HCT116 (cell line): ENCODE results near the gene GABRR2. TPM values are rescaled to one million over a fixed set of nuclear protein-coding genes. Genes with fewer than 3 reads are reported as not detected.

Experiments used
- ATAC-seq: fragments of 200-7000 bp; cut with Tn5 transposase; 2 replicates; pipeline ENCODE4 v1.9.1; 2020; ENCODE audit warnings: mild to moderate bottlenecking, moderate library complexity
- BruUV-seq: library from RNA; stranded (reverse); fragments of 400-500 nt; replicated peaks from 2 replicates; lab custom pipeline; 2021; lab: Mats Ljungman, UMichigan
- CTCF ChIA-PET: fragments of 300-600 bp; sonication (Branson Sonifier 250); formaldehyde crosslinking; loops from one replicate; lab custom pipeline; 2021; ENCODE audit warnings: antibody characterized with exemption; lab: Charles Lee
- POLR2A ChIA-PET: fragments of 300-600, 350-600 bp; sonication (Branson Sonifier 250); formaldehyde crosslinking; loops from one replicate; lab custom pipeline; 2021; ENCODE audit warnings: antibody characterized with exemption; lab: Charles Lee
- RAD21 ChIA-PET, 2 experiments: fragments of 300-600 bp; sonication (Branson Sonifier 250); formaldehyde crosslinking; loops; one replicate each; lab custom pipeline; 2023; ENCODE audit warnings: low total read pairs in 2 of 2; ENCODE audit not compliant: uncharacterized antibody in 2 of 2, unreplicated experiment in 2 of 2, low non-redundant PET in 1 of 2; lab: Charles Lee
- DNase-seq: peaks from one replicate; pipeline ENCODE4 v3.0.0-alpha.2; 2010; ENCODE audit warnings: low read depth, low spot score
- H2AFZ ChIP-seq: fragments of 200-600 bp; shearing (Covaris generic), sonication (generic); 2 replicates; pipeline ENCODE4 v1.6.1; 2017; ENCODE audit warnings: low read depth, mixed run types, mixed read lengths, antibody characterized with exemption, low read length; ENCODE audit not compliant: poor library complexity, severe bottlenecking
- H3K27ac ChIP-seq: 2 replicates; pipeline ENCODE4 v1.5.1; 2012; ENCODE audit warnings: low read depth, low read length
- H3K27me3 ChIP-seq: fragments of 200-600 bp; sonication (generic); 2 replicates; pipeline ENCODE4 v1.6.1; 2016; ENCODE audit warnings: mixed run types, low read length, mixed read lengths; ENCODE audit not compliant: insufficient read depth
- H3K36me3 ChIP-seq, 2 experiments: fragments of 200-500 bp in 1 of 2; fragments of 200-600 bp in 1 of 2; sonication (Bioruptor generic) in 1 of 2; sonication (generic) in 1 of 2; 2 replicates each; pipeline versions ENCODE4 v1.5.1 to v1.6.1; 2014 to 2016; ENCODE audit warnings: low read length in 2 of 2, inconsistent platforms in 1 of 2, mixed read lengths in 1 of 2, mixed run types in 1 of 2; ENCODE audit not compliant: insufficient read depth in 2 of 2, control insufficient read depth in 1 of 2
- H3K4me1 ChIP-seq, 2 experiments: fragments of 200-600 bp in 1 of 2; sonication (generic) in 1 of 2; 2 replicates each; pipeline versions ENCODE4 v1.5.1 to v1.6.1; 2012 to 2017; ENCODE audit warnings: low read length in 2 of 2, inconsistent platforms in 1 of 2, mild to moderate bottlenecking in 1 of 2, mixed read lengths in 1 of 2, mixed run types in 1 of 2, moderate library complexity in 1 of 2; ENCODE audit not compliant: insufficient read depth in 2 of 2, control insufficient read depth in 1 of 2
- H3K4me2 ChIP-seq: fragments of 200-600 bp; sonication (generic); 2 replicates; pipeline ENCODE4 v1.6.1; 2017; ENCODE audit warnings: mixed run types, low read length, mixed read lengths
- H3K4me3 ChIP-seq, 2 experiments: fragments of 200-600 bp in 1 of 2; sonication (generic) in 1 of 2; replicated peaks in 1 of 2; 2 replicates each; pipeline ENCODE4 v1.5.1; 2011 to 2016; ENCODE audit warnings: low read length in 2 of 2, control low read depth in 1 of 2, low read depth in 1 of 2, mild to moderate bottlenecking in 1 of 2, mixed read lengths in 1 of 2, mixed run types in 1 of 2
- H3K79me2 ChIP-seq: fragments of 200-600 bp; sonication (generic); 2 replicates; pipeline ENCODE4 v1.6.1; 2017; ENCODE audit warnings: mild to moderate bottlenecking, mixed run types, low read length, moderate library complexity, mixed read lengths; ENCODE audit not compliant: insufficient read depth
- H3K9ac ChIP-seq: fragments of 200-600 bp; sonication (generic); 2 replicates; pipeline ENCODE4 v1.6.1; 2016; ENCODE audit warnings: low read length, mixed read lengths
- H3K9me2 ChIP-seq: fragments of 200-600 bp; sonication (generic), shearing (Covaris generic); 2 replicates; pipeline ENCODE4 v1.6.1; 2017; ENCODE audit warnings: mixed run types, mild to moderate bottlenecking, moderate library complexity; ENCODE audit not compliant: insufficient read depth
- H3K9me3 ChIP-seq, 2 experiments: fragments of 200-500 bp in 1 of 2; fragments of 200-600 bp in 1 of 2; sonication (Bioruptor generic) in 1 of 2; sonication (generic) in 1 of 2; 2 replicates each; pipeline ENCODE4 v1.6.1; 2014 to 2017; ENCODE audit warnings: low read length in 2 of 2, mixed read lengths in 2 of 2, inconsistent platforms in 1 of 2, low read depth in 1 of 2, mild to moderate bottlenecking in 1 of 2, mixed run types in 1 of 2, moderate library complexity in 1 of 2; ENCODE audit not compliant: control insufficient read depth in 1 of 2, insufficient read depth in 1 of 2
- H4K20me1 ChIP-seq: fragments of 200-600 bp; sonication (generic), shearing (Covaris generic); 2 replicates; pipeline ENCODE4 v1.6.1; 2017; ENCODE audit warnings: mixed run types, mild to moderate bottlenecking, moderate library complexity; ENCODE audit not compliant: insufficient read depth
- ATF3 ChIP-seq: IDR thresholded peaks from 2 replicates; pipeline ENCODE4 v1.6.1; 2012
- CEBPB ChIP-seq: IDR thresholded peaks from 2 replicates; pipeline ENCODE4 v1.6.1; 2012; ENCODE audit warnings: low read depth
- CTCF ChIP-seq, 3 experiments: fragments of 200-600 bp in 1 of 3; sonication (generic) in 1 of 3; IDR thresholded peaks in 2 of 3; conservative IDR thresholded peaks in 1 of 3; 2 replicates each; pipeline ENCODE4 v1.5.1; 2012 to 2017; ENCODE audit warnings: low read depth in 2 of 3, low read length in 2 of 3, antibody characterized with exemption in 1 of 3, borderline replicate concordance in 1 of 3, control low read depth in 1 of 3, mild to moderate bottlenecking in 1 of 3, mixed read lengths in 1 of 3, mixed run types in 1 of 3, moderate library complexity in 1 of 3; ENCODE audit not compliant: insufficient read depth in 1 of 3
- EGR1 ChIP-seq: IDR thresholded peaks from 2 replicates; pipeline ENCODE4 v1.6.1; 2012; ENCODE audit warnings: low read depth
- ELF1 ChIP-seq: IDR thresholded peaks from 2 replicates; pipeline ENCODE4 v1.6.1; 2012; ENCODE audit warnings: low read depth, borderline replicate concordance
- EZH2 ChIP-seq: fragments of 200-600 bp; sonication (generic); IDR thresholded peaks from 2 replicates; pipeline ENCODE4 v1.6.1; 2017; ENCODE audit warnings: antibody characterized with exemption, mixed run types
- EZH2phosphoT487 ChIP-seq: fragments of 200-600 bp; IDR thresholded peaks from 2 replicates; pipeline ENCODE4 v1.6.1; 2018; ENCODE audit warnings: antibody characterized with exemption, borderline replicate concordance
- JUND ChIP-seq: IDR thresholded peaks from 2 replicates; pipeline ENCODE4 v1.6.1; 2012
- MAX ChIP-seq: IDR thresholded peaks from 2 replicates; pipeline ENCODE4 v1.6.1; 2012
- POLR2A ChIP-seq: IDR thresholded peaks from 2 replicates; pipeline ENCODE4 v1.7.0; 2011; ENCODE audit warnings: borderline replicate concordance; ENCODE audit not compliant: insufficient read depth, insufficient read length; ENCODE audit errors: extremely low read depth
- RAD21 ChIP-seq: IDR thresholded peaks from 2 replicates; pipeline ENCODE4 v1.6.1; 2012; ENCODE audit warnings: low read depth, mild to moderate bottlenecking
- SIN3A ChIP-seq: IDR thresholded peaks from 2 replicates; pipeline ENCODE4 v1.6.1; 2012; ENCODE audit warnings: low read depth
- SP1 ChIP-seq: IDR thresholded peaks from 2 replicates; pipeline ENCODE4 v1.6.1; 2012; ENCODE audit warnings: low read depth
- SRF ChIP-seq: IDR thresholded peaks from 2 replicates; pipeline ENCODE4 v1.6.1; 2012; ENCODE audit warnings: low read depth
- TCF7L2 ChIP-seq: IDR thresholded peaks from 2 replicates; pipeline ENCODE4 v1.7.0; 2011; ENCODE audit warnings: borderline replicate concordance, inconsistent platforms; ENCODE audit not compliant: insufficient read depth, insufficient read length; ENCODE audit errors: extremely low read depth
- ZBTB33 ChIP-seq: IDR thresholded peaks from 2 replicates; pipeline ENCODE4 v1.6.1; 2011; ENCODE audit warnings: mild to moderate bottlenecking, low read length, moderate library complexity; ENCODE audit not compliant: insufficient replicate concordance; ENCODE audit errors: extremely low read depth
- ZFX ChIP-seq: fragments of 450-650 bp; IDR thresholded peaks from 2 replicates; pipeline ENCODE4 v1.6.1; 2017
- ZNF274 ChIP-seq: fragments of 200-500 bp; sonication (Bioruptor generic); IDR thresholded peaks from 2 replicates; pipeline ENCODE4 v1.6.1; 2014; ENCODE audit warnings: mild to moderate bottlenecking, low read depth, low read length, inconsistent platforms
- intact Hi-C: fragments of 100-400 bp; cut with micrococcal nuclease; formaldehyde crosslinking; loops from 2 replicates; pipeline ENCODE4 v1.10.0; 2022
- total RNA-seq: library from RNA; stranded (reverse); gene quantifications from one replicate; pipeline ENCODE4 v1.2.1, GENCODE V29; 2021; ENCODE audit not compliant: unreplicated experiment

The GABRR2 gene
- total RNA-seq, 1 experiment from 2014 or later: 0.57 TPM

GRCh38 chr6:89268776-89269175 is 46.3 kb downstream of the GABRR2 start (continued):
- TF ChIP-seq ZBTB33: no peak
- TF ChIP-seq ELF1: no peak
- TF ChIP-seq EZH2: no peak
- no peak for TF ChIP-seq RAD21

- Histone ChIP-seq H3K79me2 (no peaks in the 10 kb centered on the region), H3K9me2 (no peaks in the 10 kb centered on the region), H3K4me2 (no peak overlapping the region), H3K9ac (no peak overlapping the region), H3K36me3 (no peaks in the 10 kb centered on the region), H3K4me3 (no peak overlapping the region), H3K27me3 (no peaks in the 10 kb centered on the region), H3K4me1 (no peaks in the 10 kb centered on the region), H4K20me1 (no peaks in the 10 kb centered on the region), H2AFZ (no peak overlapping the region), H3K9me3 (no peaks in the 10 kb centered on the region), H3K27ac (no peak overlapping the region)
- intact Hi-C loops: no loop called here
- ChIA-PET RAD21 (no interaction called here), CTCF (interaction anchor here (1.7 kb wide), 1 partner anchor 14 kb away, joined by 5 read pairs; no protein-coding TSS in a partner anchor), POLR2A (no interaction called here)
- ATAC-seq (no peak), DNase-seq (no peak)
- BruUV-seq: no TSS peak
- no peak for TF ChIP-seq JUND
- TF ChIP-seq TCF7L2: no peak
- no peak for TF ChIP-seq SIN3A
- no peak for TF ChIP-seq EZH2
- TF ChIP-seq EZH2phosphoT487: no peak
- TF ChIP-seq CTCF (IDR thresholded peaks at IDR 0.05 in 2 of 3, conservative IDR thresholded peaks at IDR 0.05 in 1 of 3; ENCODE audit: borderline replicate concordance in 1 of 3, insufficient read depth in 1 of 3, low read depth in 2 of 3, low read length in 2 of 3): no peak
- no peak for TF ChIP-seq ZBTB33
- TF ChIP-seq SP1: no peak
- no peak for TF ChIP-seq POLR2A
- TF ChIP-seq MAX: no peak
- TF ChIP-seq ELF1: no peak
- no peak for TF ChIP-seq SRF
- TF ChIP-seq EGR1: no peak
- no peak for TF ChIP-seq ZNF274
- TF ChIP-seq ATF3: no peak
- TF ChIP-seq CEBPB: no peak
- no peak for TF ChIP-seq ZFX
Observed at GRCh38 chr6:89267918-89268317, 47.2 kb downstream of the GABRR2 start.
